ENCODE results near the gene MTIF2.
A peak's percentile ranks its signal among the peaks of the same experiment; 100 is the strongest.
"Not testable (repeated sequence)": the region's sequence is repeated elsewhere in the genome, so short reads cannot be mapped to it uniquely, and the experiment has no call there.

Gene MTIF2

GRCh38 chr2:55231546-55232083 is 37.4 kb downstream of the MTIF2 start:
- peak overlapping the region; percentile 92 to 96 for H3K4me3 ChIP-seq (replicated peaks in 1 of 2; ENCODE audit: low read depth in 2 of 2, low read length in 2 of 2)
- DNase-seq (ENCODE audit: low read depth in 2 of 2) = peak; percentile 33 to 43
- no peak for TF ChIP-seq CTCF (IDR thresholded peaks at IDR 0.05; ENCODE audit: low read depth, low read length)

- DNase-seq (ENCODE audit: low read depth in 2 of 2) = no peak
- TF ChIP-seq CTCF (IDR thresholded peaks at IDR 0.05; ENCODE audit: low read depth, low read length) = no peak
- no peak overlapping the region for H3K4me3 ChIP-seq (replicated peaks in 1 of 2; ENCODE audit: low read depth in 2 of 2, low read length in 2 of 2)
These were observed 38.5 kb downstream of the MTIF2 start for GRCh38 chr2:55230551-55230950.

GRCh38 chr2:55229221-55229620 is 39.8 kb downstream of the MTIF2 start:
- no peak for TF ChIP-seq CTCF (IDR thresholded peaks at IDR 0.05; ENCODE audit: low read depth, low read length)

GRCh38 chr2:55228226-55228563 is 40.8 kb downstream of the MTIF2 start:
- no peak overlapping the region for H3K4me3 ChIP-seq (replicated peaks in 1 of 2; ENCODE audit: low read depth in 2 of 2, low read length in 2 of 2)

More at GRCh38 chr2:55229221-55229620, 39.8 kb downstream of the MTIF2 start:
- no peak for DNase-seq (ENCODE audit: low read depth in 2 of 2)
- no peak overlapping the region for H3K4me3 ChIP-seq (replicated peaks in 1 of 2; ENCODE audit: low read depth in 2 of 2, low read length in 2 of 2)

DNA sequence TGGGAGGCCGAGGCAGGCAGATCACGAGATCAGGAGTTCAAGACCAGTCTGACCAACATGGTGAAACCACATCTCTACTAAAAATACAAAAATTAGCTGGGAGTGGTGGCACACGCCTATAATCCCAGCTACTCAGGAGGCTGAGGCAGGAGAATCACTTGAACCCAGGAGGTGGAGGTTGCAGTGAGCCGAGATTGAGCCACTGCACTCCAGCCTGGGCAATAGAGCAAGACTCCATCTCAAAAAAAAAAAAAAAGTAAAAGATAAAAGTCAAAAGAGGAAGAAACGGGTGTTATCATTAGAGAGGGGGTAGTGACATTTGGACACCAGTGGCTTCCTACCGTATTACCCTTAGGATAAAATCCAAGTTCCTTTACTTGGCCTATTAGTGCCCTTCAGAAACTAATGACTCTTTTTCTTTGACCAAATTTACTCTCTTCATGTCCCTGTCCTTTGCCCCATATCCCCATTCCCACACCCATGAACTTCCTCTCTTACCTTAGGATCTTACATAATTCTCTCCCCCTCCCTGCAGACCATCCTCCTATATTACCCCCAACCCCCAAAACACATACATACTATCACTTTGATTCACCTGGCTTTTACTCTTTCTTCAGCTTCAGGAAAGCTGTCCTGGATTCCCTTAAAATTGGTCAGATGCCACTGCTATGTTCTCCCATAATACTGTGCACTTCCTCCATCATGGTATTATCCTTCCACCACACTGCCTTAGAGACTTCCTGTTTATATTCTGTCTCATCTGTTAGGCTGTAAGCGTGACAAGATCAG is 41.4 kb downstream of the MTIF2 start:
- DNase-seq (ENCODE audit: low read depth in 2 of 2) = peak; percentile 25 to 61
- H3K4me3 ChIP-seq (replicated peaks in 1 of 2; ENCODE audit: low read depth in 2 of 2, low read length in 2 of 2) = not testable (repeated sequence)

More at GRCh38 chr2:55228226-55228563, 40.8 kb downstream of the MTIF2 start:
- TF ChIP-seq CTCF (IDR thresholded peaks at IDR 0.05; ENCODE audit: low read depth, low read length) = no peak
- no peak for DNase-seq (ENCODE audit: low read depth in 2 of 2)

GRCh38 chr2:55225481-55226020 is 43.5 kb downstream of the MTIF2 start:
- no peak overlapping the region for H3K4me3 ChIP-seq (replicated peaks in 1 of 2; ENCODE audit: low read depth in 2 of 2, low read length in 2 of 2)
- no peak for TF ChIP-seq CTCF (IDR thresholded peaks at IDR 0.05; ENCODE audit: low read depth, low read length)
- DNase-seq (ENCODE audit: low read depth in 2 of 2) = no peak

DNA sequence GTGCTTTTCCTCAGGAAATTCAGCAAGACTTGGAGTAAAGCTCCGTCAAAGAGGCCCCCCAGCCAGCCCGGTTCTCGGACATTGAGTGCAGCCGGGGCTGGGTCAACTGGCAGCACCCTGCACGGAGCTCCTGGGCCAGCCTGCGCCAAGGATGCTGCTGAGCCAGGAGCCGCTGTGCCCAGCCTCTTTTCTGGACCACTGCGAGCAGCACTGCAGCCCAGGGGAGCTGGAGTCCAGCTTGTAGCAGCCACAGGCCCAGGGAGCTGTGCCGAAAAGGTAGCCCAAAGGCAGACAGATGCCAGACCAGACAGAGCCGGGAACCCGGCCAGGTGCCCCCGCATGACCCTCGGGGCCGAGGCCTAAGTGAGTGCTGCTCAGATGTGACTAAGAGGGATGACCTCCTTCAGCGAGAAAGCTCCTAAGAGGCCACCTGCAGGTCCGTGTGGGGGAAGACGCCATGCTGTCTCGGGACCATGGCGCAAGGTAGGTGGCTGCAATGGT is 44.2 kb downstream of the MTIF2 start:
- H3K4me3 ChIP-seq (replicated peaks in 1 of 2; ENCODE audit: low read depth in 2 of 2, low read length in 2 of 2) = no peak overlapping the region
- no peak for TF ChIP-seq CTCF (IDR thresholded peaks at IDR 0.05; ENCODE audit: low read depth, low read length)
- no peak for DNase-seq (ENCODE audit: low read depth in 2 of 2)
